ENCODE data around the gene SMARCD1.

DNA sequence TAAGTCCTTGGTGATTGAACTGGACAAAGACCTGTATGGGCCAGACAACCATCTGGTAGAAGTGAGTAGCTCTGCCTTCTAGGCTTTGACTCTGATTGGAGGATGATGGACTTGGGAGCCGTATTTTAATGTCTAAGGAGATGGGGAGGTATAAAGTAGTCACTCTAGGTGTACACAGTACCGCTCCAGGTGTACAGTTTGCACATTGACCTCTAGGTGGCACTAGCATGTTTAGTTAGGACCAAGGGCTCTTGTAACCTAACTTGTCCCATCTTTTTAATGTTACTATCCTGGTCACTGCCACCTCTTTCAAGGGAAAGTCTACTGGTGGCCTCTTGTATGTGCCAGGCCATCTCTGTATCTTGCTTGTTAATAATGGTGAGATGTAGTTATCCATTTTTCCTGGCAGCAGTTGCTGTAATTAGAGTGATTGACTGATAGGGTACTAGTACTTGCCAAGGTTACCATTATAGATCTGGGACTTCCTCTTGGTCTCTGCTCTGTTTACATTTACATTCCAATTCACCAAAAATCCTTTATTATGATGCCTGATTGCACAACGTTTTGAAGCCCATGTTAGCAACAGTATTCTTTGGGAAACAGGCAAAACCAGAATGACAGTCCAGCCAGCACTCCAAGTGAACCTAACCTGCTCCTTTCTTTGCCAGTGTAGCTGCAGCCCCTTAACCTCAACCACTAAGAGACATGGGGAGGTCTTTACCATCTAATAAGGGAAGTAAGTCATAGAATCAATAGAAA is 3.6 kb downstream of the SMARCD1 start:
- TF ChIP-seq POLR2AphosphoS5 (IDR thresholded peaks at IDR 0.05; ENCODE audit: low read depth, low read length) (no peak), SIN3A (IDR thresholded peaks at IDR 0.05; ENCODE audit: borderline replicate concordance, insufficient read depth, low read length) (no peak), TAF1 (IDR thresholded peaks at IDR 0.05; ENCODE audit: borderline replicate concordance, insufficient read depth, low read length) (no peak), FOXP2 (optimal IDR thresholded peaks at IDR 0.05; ENCODE audit: borderline replicate concordance, extremely low read depth, extremely low read length, insufficient read depth) (no peak)
- TF ChIP-seq, protein P1, sequence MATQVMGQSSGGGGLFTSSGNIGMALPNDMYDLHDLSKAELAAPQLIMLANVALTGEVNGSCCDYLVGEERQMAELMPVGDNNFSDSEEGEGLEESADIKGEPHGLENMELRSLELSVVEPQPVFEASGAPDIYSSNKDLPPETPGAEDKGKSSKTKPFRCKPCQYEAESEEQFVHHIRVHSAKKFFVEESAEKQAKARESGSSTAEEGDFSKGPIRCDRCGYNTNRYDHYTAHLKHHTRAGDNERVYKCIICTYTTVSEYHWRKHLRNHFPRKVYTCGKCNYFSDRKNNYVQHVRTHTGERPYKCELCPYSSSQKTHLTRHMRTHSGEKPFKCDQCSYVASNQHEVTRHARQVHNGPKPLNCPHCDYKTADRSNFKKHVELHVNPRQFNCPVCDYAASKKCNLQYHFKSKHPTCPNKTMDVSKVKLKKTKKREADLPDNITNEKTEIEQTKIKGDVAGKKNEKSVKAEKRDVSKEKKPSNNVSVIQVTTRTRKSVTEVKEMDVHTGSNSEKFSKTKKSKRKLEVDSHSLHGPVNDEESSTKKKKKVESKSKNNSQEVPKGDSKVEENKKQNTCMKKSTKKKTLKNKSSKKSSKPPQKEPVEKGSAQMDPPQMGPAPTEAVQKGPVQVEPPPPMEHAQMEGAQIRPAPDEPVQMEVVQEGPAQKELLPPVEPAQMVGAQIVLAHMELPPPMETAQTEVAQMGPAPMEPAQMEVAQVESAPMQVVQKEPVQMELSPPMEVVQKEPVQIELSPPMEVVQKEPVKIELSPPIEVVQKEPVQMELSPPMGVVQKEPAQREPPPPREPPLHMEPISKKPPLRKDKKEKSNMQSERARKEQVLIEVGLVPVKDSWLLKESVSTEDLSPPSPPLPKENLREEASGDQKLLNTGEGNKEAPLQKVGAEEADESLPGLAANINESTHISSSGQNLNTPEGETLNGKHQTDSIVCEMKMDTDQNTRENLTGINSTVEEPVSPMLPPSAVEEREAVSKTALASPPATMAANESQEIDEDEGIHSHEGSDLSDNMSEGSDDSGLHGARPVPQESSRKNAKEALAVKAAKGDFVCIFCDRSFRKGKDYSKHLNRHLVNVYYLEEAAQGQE (IDR thresholded peaks at IDR 0.05; ENCODE audit: insufficient read depth in 1 of 2, low read depth in 2 of 2, low read length in 2 of 2): no peak

All from PFSK-1 (cell line).